K562 (cell line): ENCODE data around the gene SRMS. TPM values are rescaled to one million over a fixed set of nuclear protein-coding genes. Genes with fewer than 3 reads are reported as not detected.

Experiments used
- ATAC-seq: fragments of 200-7000 bp; cut with Tn5 transposase; 3 replicates; pipeline ENCODE4 v1.9.1; 2020; ENCODE audit warnings: moderate library complexity
- BruUV-seq: library from RNA; stranded (reverse); fragments of 400-500 nt; replicated peaks from 2 replicates; lab custom pipeline; 2021; lab: Mats Ljungman, UMichigan
- CTCF ChIA-PET: fragments of 300-600 bp; formaldehyde crosslinking; extraction: SDS; loops from one replicate; lab custom pipeline; 2021; ENCODE audit warnings: low intra/inter-chr PET ratio; lab: Yijun Ruan, JAX
- POLR2A ChIA-PET: fragments of 300-600, 350-650 bp; sonication (Branson Sonifier 250); formaldehyde crosslinking; extraction: SDS; loops from one replicate; lab custom pipeline; 2021; ENCODE audit warnings: antibody characterized with exemption, inconsistent platforms; lab: Yijun Ruan, JAX
- DNase-seq, 4 experiments: peaks; one replicate each; pipeline versions ENCODE4 v3.0.0 to v3.0.0-alpha.2; 2011 to 2018; ENCODE audit warnings: low spot score in 3 of 4, mixed read lengths in 3 of 4; ENCODE audit errors: extremely low read depth in 1 of 4
- FAIRE-seq: peaks from 2 replicates; lab custom pipeline; 2011; peaks lifted over from hg19 to GRCh38; lab: Jason Lieb, UNC
- H2AFZ ChIP-seq: 2 replicates; pipeline ENCODE4 v1.6.0; 2011; ENCODE audit warnings: low read depth, low read length, control low read depth, inconsistent platforms
- H3K27ac ChIP-seq: fragments of 200-600 bp; 3 replicates; pipeline ENCODE4 v1.8.0; 2011; ENCODE audit warnings: low read depth, mild to moderate bottlenecking, control low read depth, inconsistent platforms, low read length, moderate library complexity, mixed read lengths; ENCODE audit errors: extremely low read depth
- H3K27me3 ChIP-seq, 2 experiments: fragments of 300-600 bp in 1 of 2; 2 replicates in 1 of 2; 3 replicates in 1 of 2; pipeline versions ENCODE4 v1.6.0 to v1.8.0; 2011; ENCODE audit warnings: inconsistent platforms in 2 of 2, low read length in 2 of 2, mild to moderate bottlenecking in 1 of 2, mixed read lengths in 1 of 2, moderate library complexity in 1 of 2; ENCODE audit not compliant: control insufficient read depth in 2 of 2, insufficient read depth in 2 of 2
- H3K36me3 ChIP-seq: fragments of 300-600 bp; 3 replicates; pipeline ENCODE4 v1.8.0; 2011; ENCODE audit warnings: mild to moderate bottlenecking, low read length, inconsistent platforms; ENCODE audit not compliant: control insufficient read depth, insufficient read depth
- H3K4me1 ChIP-seq, 2 experiments: fragments of 200-600 bp in 1 of 2; replicated peaks in 1 of 2; 2 replicates in 1 of 2; 3 replicates in 1 of 2; pipeline versions ENCODE4 v1.5.1 to v1.8.0; 2011; ENCODE audit warnings: inconsistent platforms in 2 of 2, low read length in 2 of 2, mild to moderate bottlenecking in 1 of 2, mixed read lengths in 1 of 2, moderate library complexity in 1 of 2; ENCODE audit not compliant: control insufficient read depth in 2 of 2, insufficient read depth in 2 of 2
- H3K4me2 ChIP-seq: 2 replicates; pipeline ENCODE4 v1.6.1; 2011; ENCODE audit warnings: low read length, control low read depth, inconsistent platforms, mixed read lengths; ENCODE audit not compliant: insufficient read depth
- H3K4me3 ChIP-seq: fragments of 200-600 bp; sonication (generic), shearing (Covaris generic); 2 replicates; pipeline ENCODE4 v1.5.1; 2016; ENCODE audit warnings: control low read depth, inconsistent platforms
- H3K79me2 ChIP-seq: fragments of 200-600 bp; 3 replicates; pipeline ENCODE4 v1.8.0; 2011; ENCODE audit warnings: low read length, inconsistent platforms; ENCODE audit not compliant: control insufficient read depth, insufficient read depth
- H3K9ac ChIP-seq, 2 experiments: 2 replicates each; pipeline versions ENCODE4 v1.6.0 to v1.6.1; 2011; ENCODE audit warnings: low read depth in 2 of 2, low read length in 2 of 2, control low read depth in 1 of 2, inconsistent platforms in 1 of 2, mild to moderate bottlenecking in 1 of 2, mixed read lengths in 1 of 2; ENCODE audit not compliant: insufficient read depth in 1 of 2
- H3K9me1 ChIP-seq: one replicate; pipeline ENCODE4 v1.6.0; 2011; ENCODE audit warnings: inconsistent platforms, mild to moderate bottlenecking, low read length, moderate library complexity; ENCODE audit not compliant: control insufficient read depth, insufficient read depth
- H3K9me3 ChIP-seq: replicated peaks from 2 replicates; pipeline ENCODE4 v1.5.1; 2011; ENCODE audit warnings: low read depth, low read length, inconsistent platforms; ENCODE audit not compliant: control insufficient read depth, insufficient read depth
- H4K20me1 ChIP-seq: replicated peaks from 2 replicates; pipeline ENCODE4 v1.6.1; 2011; ENCODE audit warnings: low read length, inconsistent platforms, mixed read lengths; ENCODE audit not compliant: control insufficient read depth, insufficient read depth
- ARNT ChIP-seq, 2 experiments: fragments of 450-650 bp; IDR thresholded peaks; 2 replicates each; pipeline ENCODE4 v1.6.1; 2016; ENCODE audit warnings: mild to moderate bottlenecking in 1 of 2
- FIP1L1 ChIP-seq: fragments of 200-400 bp; formaldehyde crosslinking; IDR thresholded peaks from 2 replicates; pipeline ENCODE4 v1.6.1; 2018; ENCODE audit warnings: mild to moderate bottlenecking, low read depth, low read length; ENCODE audit not compliant: poor library complexity, severe bottlenecking
- FOXK2 ChIP-seq, 2 experiments: fragments of 450-650 bp; IDR thresholded peaks in 1 of 2; conservative IDR thresholded peaks in 1 of 2; 2 replicates each; pipeline ENCODE4 v1.6.1; 2016; ENCODE audit warnings: low read depth in 2 of 2, mild to moderate bottlenecking in 1 of 2
- POLR2G ChIP-seq: fragments of 200-400 bp; formaldehyde crosslinking; IDR thresholded peaks from 2 replicates; pipeline ENCODE4 v1.6.1; 2017; ENCODE audit warnings: low read depth, mild to moderate bottlenecking, antibody characterized with exemption, low read length, moderate library complexity
- ZBED1 ChIP-seq: IDR thresholded peaks from 2 replicates; pipeline ENCODE4 v1.6.1; 2014
- ZBTB33 ChIP-seq: sonication (generic); formaldehyde crosslinking; IDR thresholded peaks from 2 replicates; pipeline ENCODE4 v1.8.1; 2023; ENCODE audit warnings: mild to moderate bottlenecking, missing genetic modification reagents
- ZFP1 ChIP-seq: fragments of 450-650 bp; formaldehyde crosslinking; IDR thresholded peaks from 2 replicates; pipeline ENCODE4 v1.4.0; 2020; ENCODE audit warnings: mild to moderate bottlenecking, mixed read lengths
- ZNF175 ChIP-seq: fragments of 200-800 bp; sonication (Bioruptor generic); IDR thresholded peaks from 2 replicates; pipeline ENCODE4 v1.6.1; 2016; ENCODE audit warnings: low read depth, mild to moderate bottlenecking, missing genetic modification characterization, missing compliant biosample characterization
- WGBS: fragments of 100-300 bp; shearing (Covaris generic); methylation state at CpG from one replicate; pipeline ENCODE4 v1.1.6; 2016; ENCODE audit warnings: low coverage, mixed read lengths; ENCODE audit not compliant: insufficient coverage; ENCODE audit errors: missing lambda C conversion rate; 5-methylcytosine and 5-hydroxymethylcytosine counted together
- in situ Hi-C: fragments of 300-500 bp; cut with MboI; formaldehyde crosslinking; loops from 4 replicates; pipeline ENCODE4 v1.15.0; 2018; ENCODE audit warnings: inconsistent platforms, mixed read lengths
- intact Hi-C: fragments of 100-400 bp; cut with micrococcal nuclease; formaldehyde crosslinking; loops from 2 replicates; pipeline ENCODE4 v1.14.2; 2022
- polyA plus RNA-seq, 8 experiments: library from polyadenylated mRNA; depleted of rRNA in 4 of 8; stranded (reverse) in 5 of 8; unstranded in 3 of 8; fragments of >200 nt; fragmentation: Nextera tagmentation in 2 of 8; fragmentation: Illumina TruSeq in 1 of 8; extraction: Ambion mirVana in 2 of 8; extraction: Trizol in 1 of 8; gene quantifications; 2 replicates each; pipeline versions ENCODE4 v1.2.1 to v1.2.3, GENCODE V29; 2011 to 2014; ENCODE audit warnings: inconsistent platforms in 1 of 8, missing spikeins in 1 of 8
- total RNA-seq, 7 experiments: library from RNA; depleted of rRNA in 6 of 7; stranded (reverse); fragments of >200 nt in 6 of 7; fragmentation: Illumina TruSeq in 2 of 7; extraction: Trizol in 2 of 7; gene quantifications; 2 replicates each; pipeline versions ENCODE4 v1.2.1 to v1.2.3, GENCODE V29; 2011 to 2021; ENCODE audit warnings: low replicate concordance in 1 of 7

Gene SRMS
- total and polyA plus RNA-seq, 9 of the 15 experiments (the other 6 are each of a cell fraction or from before 2014, with no cell fraction given), result 0.07 TPM; not detected in 8

DNA sequence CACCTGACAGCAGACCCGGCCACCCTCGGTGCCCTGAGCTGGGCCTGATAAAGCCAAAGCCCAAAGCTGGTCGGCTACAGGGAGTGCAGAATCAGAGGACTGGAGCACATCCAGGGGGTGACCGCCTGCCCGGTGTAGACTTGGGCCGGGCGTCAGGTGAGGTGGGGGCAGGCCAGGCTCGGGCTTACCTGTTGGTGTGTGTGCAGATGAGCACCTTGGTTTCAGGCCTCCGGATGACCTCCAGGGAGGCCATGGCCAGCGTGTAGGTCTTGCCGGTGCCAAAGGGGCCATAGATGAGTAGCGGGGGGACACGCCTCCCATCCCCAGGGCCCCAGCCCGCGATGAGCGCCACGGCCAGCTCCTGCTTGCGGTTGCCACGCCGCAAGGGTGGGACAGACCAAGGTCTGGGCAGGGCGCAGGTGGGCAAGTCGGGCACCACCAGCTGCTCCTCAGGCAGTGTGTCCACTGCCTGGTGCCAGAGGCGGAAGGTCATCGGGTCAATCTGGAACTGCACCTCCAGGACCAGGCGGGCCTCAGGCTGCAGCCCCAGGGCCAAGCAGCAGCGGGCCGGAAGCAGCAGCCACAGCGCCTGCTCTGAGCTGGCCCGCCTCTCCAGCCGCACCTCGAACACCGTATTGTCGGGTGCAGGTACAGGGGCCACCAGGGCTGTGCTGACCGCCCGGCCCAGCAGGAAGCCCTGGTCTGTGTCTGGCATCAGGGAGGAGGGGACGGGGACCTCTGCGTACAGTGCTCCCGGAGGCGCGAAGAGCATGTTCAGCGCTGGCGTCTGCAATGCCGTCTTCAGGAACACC, 20.8 kb upstream of the SRMS start:
- no peak overlapping the region for H2AFZ ChIP-seq
- H3K27me3 ChIP-seq, result peaks cover 0 to 24% of the 10 kb centered on the region in 2 experiments; a peak in 2 of 5 replicates
- H3K4me2 ChIP-seq, result no peak overlapping the region
- no peak for FAIRE-seq
- peaks cover 0 to 91% of the 10 kb centered on the region in 2 experiments; a peak in 4 of 5 replicates for H3K4me1 ChIP-seq
- DNase-seq, result no peak
- H3K9me1 ChIP-seq, result peaks cover 3% of the 10 kb centered on the region
- H3K9ac ChIP-seq, result no peak overlapping the region; a peak in 1 of 4 replicates
- in situ Hi-C loops (no loop called here), intact Hi-C loops (no loop called here)
- no peak for ATAC-seq
- peaks cover 3% of the 10 kb centered on the region; the same call in 1 of the 2 replicates for H4K20me1 ChIP-seq
- no peaks in the 10 kb centered on the region for H3K79me2 ChIP-seq
- CTCF ChIA-PET, result no interaction called here
- no peaks in the 10 kb centered on the region for H3K9me3 ChIP-seq
- POLR2A ChIA-PET, result interaction anchor here (0.5 to 2.3 kb wide), 4 partner anchors 11 to 583 kb away, joined by 3 to 7 read pairs (median 4); no protein-coding TSS in a partner anchor
- no peak overlapping the region for H3K27ac ChIP-seq
- H3K4me3 ChIP-seq, result no peak overlapping the region
- H3K36me3 ChIP-seq, result no peaks in the 10 kb centered on the region
- no TSS peak for BruUV-seq
- 73% methylated on average over 38 of the region's 43 CpGs for WGBS
- TF ChIP-seq ZFP1 (CRISPR knock-in tag) (no peak), FOXK2 (conservative IDR thresholded peaks at IDR 0.05 in 1 of 2, IDR thresholded peaks at IDR 0.05 in 1 of 2; ENCODE audit: low read depth in 2 of 2) (no peak), ZNF175 (no peak), ZBED1 (no peak), ZBTB33 (CRISPR knock-in tag) (peak; percentile 94), POLR2G (peak; percentile 29), ARNT (IDR thresholded peaks at IDR 0.05) (no peak), FIP1L1 (peak; percentile 31)
